Fibroblast of peridontal ligament (primary cell): Measurements from ENCODE around the gene MRGPRX4.
"Not testable (repeated sequence)": the region's sequence is repeated elsewhere in the genome, so short reads cannot be mapped to it uniquely, and the experiment has no call there.

Source experiments
- DNase-seq: peaks from one replicate; pipeline ENCODE4 v3.0.0-alpha.2; 2010; ENCODE audit errors: extremely low read depth

The MRGPRX4 gene

DNA sequence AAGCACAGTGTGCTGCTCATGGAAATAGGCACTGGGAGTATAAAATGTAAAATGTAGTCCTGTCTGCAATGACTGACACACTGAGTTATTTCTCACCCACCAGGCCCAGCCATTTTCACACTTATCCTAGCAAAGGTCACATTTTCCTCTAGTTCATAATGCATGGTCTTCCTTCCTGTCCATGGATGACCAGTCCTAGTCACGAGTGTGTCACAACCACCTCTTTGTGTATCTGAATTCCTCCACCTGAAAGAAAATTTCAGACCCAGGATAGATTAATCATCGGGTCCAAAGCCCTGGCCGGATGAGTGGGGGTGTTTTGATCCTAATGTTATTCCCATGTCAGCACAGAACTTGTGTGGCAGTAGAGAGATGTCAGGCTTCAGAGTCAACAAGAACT is at the start of gene MRGPRX4:
MRGPRX4 (plus strand) TSS at position 172 of the 400 bp plus-strand sequence. CDS start 420 bp downstream, outside the sequence.
- no peak for DNase-seq

DNA sequence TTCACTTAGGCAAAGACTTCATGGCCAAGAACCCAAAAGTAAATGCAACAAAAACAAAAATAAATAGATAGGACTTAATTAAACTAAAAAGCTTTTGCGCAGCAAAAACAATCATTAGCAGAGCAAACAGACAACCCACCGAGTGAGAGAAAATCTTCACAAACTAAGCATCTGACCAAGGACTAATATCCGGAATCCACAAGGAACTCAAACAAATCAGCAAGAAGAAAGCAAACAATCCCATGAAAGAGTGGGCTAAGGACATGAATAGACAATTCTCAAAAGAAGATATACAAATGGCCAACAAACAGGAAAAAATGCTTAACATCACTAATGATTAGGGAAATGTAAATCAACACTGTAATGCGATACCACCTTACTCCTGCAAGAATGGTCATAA is 41.5 kb upstream of the MRGPRX4 start:
- not testable (repeated sequence) for DNase-seq

DNA sequence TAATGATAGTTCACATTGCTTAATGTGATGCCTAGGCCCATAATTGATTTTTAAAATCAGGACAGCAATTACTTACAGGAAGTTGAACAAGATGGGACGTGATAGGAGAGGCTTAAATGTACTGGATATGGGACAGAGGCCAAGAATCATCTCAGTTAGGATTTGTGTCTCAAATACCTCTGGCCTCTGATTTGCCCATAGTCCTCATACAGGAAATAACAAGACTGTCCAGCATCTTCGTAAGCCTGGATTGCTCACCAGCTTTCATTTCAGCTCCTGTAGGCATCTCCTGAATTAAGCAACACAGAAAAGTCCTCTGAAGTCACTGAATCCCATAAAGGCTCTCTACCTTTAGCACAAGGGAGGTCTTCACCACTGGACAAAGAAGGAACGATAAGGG is 40.3 kb upstream of the MRGPRX4 start, which contains the start of gene MRGPRX3:
MRGPRX3 (plus strand) TSS at position 231 of the 400 bp plus-strand sequence. CDS start 4,632 bp downstream, outside the sequence.
- DNase-seq, result no peak

DNA sequence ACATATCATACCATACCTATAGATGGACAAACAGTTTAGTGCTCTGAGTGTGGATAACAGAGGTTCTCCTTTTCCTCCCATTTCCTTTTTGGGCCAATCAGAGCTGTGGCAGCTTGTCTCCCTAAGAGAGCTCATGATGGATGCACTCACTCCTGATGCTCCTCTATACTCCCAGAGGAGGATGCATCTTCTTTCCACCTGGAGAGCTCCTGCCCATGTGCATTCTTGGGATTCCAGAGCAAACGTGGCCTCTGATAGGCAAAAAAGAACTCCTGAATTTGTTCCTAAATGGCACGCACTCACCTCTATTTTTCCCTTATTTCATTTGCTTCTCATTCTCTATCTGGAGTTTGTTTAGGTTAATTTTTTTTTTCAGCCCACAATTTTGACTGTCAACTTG is 37.3 kb upstream of the MRGPRX4 start:
- DNase-seq, result no peak

DNA sequence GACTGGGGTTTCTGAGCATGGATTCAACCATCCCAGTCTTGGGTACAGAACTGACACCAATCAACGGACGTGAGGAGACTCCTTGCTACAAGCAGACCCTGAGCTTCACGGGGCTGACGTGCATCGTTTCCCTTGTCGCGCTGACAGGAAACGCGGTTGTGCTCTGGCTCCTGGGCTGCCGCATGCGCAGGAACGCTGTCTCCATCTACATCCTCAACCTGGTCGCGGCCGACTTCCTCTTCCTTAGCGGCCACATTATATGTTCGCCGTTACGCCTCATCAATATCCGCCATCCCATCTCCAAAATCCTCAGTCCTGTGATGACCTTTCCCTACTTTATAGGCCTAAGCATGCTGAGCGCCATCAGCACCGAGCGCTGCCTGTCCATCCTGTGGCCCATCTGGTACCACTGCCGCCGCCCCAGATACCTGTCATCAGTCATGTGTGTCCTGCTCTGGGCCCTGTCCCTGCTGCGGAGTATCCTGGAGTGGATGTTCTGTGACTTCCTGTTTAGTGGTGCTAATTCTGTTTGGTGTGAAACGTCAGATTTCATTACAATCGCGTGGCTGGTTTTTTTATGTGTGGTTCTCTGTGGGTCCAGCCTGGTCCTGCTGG is 35.3 kb upstream of the MRGPRX4 start:
- no peak for DNase-seq

DNA sequence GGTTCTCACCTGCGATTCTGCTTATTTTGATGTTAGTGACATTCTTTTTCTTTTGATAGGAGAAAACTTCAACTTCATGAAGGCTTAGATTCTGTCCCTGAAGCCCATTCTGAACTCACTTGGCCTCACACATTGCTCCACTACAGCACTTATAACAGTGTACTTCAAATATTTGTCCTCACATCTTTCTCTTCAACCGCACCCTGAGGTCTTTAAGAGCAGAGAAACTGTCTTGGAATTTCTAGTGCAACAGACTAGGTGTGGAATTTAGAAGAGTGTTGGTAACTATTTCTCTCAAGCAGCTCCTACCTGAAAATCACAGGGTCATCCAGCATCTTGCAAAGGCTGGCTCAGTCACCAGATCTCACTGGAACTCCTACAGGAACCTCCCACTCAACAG is 32.5 kb upstream of the MRGPRX4 start:
- no peak for DNase-seq

DNA sequence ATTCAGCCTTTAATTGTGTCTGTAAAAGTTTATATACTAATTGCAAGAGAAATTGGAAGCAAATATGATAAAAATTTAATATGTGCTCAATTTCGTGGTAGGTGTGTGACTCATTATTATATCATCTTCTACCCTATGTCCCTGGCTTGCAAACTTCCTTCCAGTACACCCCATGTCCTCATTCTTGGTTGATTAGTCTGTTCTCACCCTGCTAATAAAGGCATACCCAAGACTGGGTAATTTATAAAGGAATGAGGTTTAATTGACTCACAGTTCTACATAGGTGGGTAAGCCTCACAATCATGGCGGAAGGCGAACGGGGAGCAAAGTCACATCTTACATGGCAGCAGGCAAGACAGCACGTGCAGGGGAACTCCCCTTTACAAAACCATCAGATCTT is 28.4 kb upstream of the MRGPRX4 start:
- no peak for DNase-seq

DNA sequence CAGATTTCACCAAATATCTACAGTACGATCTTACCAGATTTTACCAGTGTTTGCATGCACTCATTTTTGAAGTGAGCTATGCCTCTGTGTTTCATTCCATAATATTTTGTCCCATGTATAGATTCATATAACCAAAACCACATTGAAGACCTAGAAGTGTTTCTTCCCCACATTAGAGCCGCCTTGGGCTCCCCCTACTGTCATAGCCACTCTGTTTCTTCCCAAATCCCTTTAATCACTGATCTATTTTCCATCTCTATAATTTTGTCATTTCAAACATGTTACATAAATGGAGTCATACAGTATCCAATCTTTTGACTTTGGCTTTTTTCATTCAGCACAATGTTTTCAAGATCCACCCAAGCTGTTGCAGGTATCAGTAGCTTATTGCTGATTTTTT is 27.6 kb upstream of the MRGPRX4 start:
- peak; percentile 7 for DNase-seq

DNA sequence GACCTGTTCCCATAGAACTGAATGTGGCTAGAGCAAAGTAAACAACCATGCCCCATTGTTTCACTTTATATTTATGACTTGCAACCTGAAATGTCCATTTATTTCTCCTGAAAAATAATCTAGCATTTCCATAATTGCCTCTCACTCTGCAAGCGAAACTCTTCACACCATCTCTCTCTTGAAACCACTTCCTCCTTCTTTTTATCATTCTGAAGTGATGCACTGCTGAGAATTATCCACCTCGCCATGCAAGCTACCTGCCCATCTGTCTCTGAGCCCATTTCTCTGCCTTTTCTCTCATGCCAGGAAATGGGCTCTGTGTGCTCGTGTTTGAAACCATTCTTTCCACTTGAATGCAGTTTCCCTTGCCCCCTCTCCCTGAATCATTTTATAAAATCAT is 26.8 kb upstream of the MRGPRX4 start:
- no peak for DNase-seq

DNA sequence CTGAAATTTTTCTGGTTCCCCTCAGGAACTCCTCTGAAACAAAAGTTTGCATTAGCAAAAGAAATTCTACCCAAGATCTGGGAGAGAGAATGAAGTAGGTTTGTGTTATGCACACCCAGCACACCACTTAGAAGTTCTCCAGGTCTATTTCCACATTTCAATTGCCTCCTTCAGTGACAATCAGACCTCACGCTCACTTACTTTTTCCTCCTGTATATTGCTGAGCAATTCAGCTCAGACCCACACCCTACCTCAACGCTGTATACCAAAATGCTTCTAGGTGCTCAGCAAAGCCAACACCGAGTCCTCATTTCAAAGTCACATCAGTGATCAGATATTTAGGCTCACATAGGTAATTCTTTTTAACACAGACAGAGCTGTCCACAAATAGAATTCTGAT is 21.1 kb upstream of the MRGPRX4 start:
- no peak for DNase-seq

DNA sequence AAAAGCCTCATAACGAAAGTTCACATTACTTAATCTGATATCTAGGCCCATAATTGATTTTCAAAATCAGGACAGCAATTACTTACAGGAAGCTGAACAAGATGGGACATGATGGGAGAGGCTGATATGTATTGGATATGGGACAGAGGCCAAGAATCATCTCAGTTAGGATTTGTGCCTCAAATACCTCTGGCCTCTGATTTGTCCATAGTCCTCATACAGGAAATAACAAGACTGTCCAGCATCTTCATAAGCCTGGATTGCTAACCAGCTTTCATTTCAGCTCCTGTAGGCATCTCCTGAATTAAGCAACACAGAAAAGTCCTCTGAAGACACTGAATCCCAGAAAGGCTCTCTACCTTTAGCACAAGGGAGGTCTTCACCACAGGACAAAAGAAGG is 4.3 kb upstream of the MRGPRX4 start:
- no peak for DNase-seq

DNA sequence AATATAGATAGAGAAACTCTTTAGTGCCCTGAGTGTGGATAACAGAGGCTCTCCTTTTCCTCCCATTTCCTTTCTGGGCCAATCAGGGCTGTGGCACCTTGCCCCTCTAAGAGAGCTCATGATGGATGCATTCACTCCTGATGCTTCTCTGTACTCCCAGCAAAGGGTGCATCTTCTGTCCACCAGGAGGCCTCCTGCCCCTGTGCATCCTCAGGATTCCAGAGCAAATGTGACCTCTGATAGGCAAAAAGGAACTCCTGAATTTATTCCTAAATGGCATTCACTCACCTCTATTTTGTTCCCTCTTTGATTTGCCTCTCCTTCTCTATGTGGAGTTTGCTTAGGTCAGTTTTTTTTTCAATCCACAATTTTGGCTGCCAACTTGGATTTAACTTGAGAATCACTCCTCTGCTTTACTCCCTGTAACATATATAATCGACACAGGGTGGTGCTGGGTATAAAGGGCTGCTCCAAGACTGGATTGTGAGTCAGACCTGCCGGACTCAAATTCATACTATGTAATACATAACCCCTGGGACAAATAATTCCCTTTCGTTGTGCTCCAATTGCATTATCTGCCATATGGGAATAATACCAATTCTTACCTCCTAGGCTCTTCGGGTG is 1.1 kb upstream of the MRGPRX4 start:
- peak; percentile 24 for DNase-seq

DNA sequence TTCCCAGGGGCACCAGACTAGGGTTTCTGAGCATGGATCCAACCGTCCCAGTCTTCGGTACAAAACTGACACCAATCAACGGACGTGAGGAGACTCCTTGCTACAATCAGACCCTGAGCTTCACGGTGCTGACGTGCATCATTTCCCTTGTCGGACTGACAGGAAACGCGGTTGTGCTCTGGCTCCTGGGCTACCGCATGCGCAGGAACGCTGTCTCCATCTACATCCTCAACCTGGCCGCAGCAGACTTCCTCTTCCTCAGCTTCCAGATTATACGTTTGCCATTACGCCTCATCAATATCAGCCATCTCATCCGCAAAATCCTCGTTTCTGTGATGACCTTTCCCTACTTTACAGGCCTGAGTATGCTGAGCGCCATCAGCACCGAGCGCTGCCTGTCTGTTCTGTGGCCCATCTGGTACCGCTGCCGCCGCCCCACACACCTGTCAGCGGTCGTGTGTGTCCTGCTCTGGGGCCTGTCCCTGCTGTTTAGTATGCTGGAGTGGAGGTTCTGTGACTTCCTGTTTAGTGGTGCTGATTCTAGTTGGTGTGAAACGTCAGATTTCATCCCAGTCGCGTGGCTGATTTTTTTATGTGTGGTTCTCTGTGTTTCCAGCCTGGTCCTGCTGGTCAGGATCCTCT is 709 bp downstream of the MRGPRX4 start:
- no peak for DNase-seq

DNA sequence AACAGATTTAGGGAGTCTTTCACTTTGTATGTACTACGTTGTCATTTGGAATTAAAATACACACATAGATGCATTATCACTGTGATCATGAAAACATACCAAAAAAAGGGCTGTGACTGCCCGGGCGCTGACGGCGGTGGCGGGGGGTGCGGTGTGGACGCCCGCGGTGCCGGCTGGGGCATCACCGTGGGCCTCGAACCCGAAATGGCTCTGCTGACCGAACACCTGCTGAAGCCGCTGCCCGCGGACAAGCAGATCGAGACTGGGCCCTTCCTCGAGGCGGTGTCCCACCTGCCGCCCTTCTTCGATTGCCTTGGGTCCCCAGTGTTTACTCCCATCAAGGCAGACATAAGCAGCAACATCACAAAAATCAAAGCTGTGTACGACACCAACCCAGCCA is 16.2 kb downstream of the MRGPRX4 start:
- DNase-seq, result no peak

DNA sequence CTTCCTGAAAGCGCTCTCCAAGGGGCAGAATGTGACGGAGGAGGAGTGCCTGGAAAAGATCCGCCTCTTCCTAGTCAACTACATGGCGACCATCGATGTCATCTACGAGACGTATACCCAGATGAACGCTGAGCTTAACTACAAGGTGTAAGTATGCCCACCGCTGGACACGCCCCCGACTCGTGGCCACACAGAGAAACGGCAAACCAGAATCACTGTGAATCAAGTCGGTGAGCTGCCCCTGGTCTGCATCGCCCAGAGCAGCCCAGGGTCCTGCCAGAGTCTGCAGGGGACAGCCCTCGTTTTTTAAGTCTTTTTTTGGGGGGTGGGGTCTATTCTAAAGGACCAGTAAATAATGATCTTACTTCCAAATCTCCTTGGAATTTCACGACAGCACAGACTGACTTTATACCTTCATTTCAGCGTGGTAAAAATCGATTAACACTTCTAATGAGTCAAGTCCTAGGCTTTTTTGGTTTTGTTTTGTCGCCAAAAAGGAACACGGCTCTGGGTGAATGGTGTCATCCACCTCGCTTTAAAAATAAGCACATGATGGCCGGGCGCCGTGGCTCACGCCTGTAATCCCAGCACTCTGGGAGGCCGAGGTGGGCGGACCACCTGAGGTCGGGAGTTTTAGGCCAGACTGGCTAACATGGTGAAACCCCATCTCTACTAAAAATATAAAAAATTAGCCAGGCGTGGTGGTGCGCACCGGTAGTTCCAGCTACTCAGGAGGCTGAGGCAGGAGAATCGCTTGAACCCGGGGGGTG is 17.0 kb downstream of the MRGPRX4 start:
- not testable (repeated sequence) for DNase-seq

DNA sequence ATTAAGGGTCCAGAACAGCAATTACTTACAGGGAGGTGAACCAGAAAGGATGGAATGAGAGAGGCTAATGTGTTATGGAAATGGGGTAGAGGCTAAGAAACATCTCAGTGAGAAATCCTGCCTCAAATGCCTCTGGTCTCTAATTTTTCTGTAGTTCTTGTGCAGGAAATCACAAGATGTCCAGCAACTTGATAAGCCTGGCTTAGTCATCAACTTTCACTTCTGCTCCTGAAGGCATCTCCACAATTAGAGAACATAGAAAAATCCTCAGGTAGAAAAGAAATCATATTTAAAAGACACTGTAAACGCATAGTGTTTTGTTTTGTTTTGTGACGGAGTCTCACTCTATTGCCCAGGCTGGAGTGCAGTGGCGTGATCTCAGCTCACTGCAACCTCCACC is 18.7 kb downstream of the MRGPRX4 start:
- no peak for DNase-seq

DNA sequence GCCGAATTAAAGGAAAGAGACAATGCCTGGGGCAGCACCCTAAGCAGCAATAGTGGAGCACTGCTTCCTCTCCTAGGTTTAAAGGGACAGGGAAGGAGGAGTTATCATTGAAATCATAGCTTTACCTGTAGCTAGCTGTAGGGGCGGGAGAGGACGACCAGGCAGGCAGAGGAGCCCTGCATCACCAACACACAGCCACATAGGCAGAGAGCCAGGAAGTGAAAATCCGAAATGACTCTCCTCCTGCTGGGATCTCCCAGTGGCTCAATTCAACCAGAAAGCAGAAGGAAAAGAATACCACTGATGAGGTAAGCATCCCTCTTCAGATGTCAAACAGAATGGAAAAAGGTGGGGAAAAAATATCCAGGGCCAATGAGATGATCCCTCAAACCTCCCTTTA is 20.4 kb downstream of the MRGPRX4 start:
- DNase-seq, result no peak

DNA sequence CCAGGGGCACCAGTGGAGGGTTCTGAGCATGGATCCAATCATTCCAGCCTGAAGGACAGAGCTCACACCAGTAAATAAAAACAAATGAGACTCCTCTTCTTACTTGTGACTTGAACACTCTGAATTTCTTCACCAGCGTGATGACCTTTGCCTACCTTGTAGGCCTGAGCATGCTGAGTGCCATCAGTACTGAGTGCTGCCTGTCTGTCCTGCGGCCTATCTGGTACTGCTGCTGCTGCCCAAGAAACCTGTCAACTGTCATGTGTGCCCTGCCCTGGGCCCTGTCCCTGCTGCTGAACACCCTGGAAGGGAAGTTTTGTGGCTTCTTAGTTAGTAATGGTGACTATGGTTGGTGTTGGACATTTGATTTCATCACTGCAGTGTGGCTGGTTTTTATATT is 23.9 kb downstream of the MRGPRX4 start:
- no peak for DNase-seq

DNA sequence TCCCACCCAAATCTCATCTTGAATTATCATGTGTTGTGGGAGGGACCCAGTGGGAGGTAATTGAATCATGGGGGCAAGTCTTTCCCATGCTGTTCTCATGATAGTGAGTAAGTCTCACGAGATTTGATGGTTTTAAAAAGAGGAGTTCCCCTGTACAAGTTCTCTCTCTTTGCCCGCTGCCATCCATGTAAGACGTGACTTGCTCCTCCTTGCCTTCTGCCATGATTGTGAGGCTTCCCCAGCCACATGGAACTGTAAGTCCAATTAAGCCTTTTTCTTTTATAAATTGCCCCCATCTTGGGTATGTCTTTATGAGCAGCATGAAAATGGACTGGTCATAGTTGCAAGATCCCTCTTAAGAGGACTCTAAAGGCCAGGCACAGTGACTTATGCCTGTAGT is 25.1 kb downstream of the MRGPRX4 start:
- not testable (repeated sequence) for DNase-seq

DNA sequence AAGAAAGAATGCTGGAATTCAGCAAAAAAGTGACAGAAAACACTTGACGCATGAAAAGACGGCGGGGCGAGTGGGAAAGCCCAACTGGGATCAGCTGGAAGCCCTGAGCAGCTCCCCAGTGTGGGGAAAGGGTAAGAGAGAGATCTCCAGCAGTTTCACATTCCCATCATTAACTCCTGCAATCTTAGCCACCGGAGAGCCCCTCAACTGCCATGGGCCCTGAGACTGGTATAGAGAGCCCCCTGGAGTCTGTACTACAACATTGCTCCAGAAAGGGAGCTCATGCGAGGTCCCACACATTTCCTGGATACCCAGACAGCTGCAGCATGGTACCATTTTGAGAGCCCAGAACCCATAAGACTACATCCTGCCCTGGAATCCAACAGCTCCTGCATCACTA is 31.1 kb downstream of the MRGPRX4 start:
- peak; percentile 3 for DNase-seq

DNA sequence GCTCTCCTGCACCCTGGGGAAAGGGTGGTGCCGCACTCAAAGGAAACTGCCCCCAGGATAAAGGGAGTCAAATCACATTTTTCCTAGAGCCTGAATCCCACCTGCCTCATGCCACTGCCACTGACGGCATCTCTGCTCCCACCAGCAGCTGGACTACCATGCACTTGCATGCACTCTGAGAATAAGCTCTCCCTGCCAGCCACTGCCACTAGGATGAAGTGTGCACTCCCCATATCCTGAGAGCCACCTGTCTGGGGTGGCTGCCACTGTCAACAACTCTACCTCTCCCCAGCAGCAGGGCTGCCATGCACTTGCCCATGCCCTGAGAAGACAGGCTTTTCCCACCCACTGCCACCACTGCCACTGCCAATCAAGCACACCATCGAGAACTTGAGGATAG is 31.6 kb downstream of the MRGPRX4 start:
- DNase-seq, result no peak

DNA sequence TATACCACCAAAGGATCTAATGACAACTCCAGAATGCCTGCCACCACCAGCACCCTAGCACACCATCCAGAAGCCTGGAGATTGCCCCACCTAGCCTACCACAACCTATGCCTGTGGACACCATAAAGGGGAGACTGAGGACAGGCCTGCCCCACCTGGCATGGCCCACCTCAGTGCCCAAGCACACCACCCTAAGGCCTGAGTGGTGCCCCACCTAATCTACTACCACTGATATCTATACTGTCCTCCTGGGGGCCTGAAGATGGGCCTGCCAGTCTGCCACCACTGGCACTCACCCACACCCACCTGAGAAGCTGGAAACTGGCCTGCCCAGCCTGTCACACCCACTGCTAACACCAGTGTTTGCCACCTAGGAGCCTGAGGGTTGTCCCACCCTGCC is 32.1 kb downstream of the MRGPRX4 start:
- DNase-seq, result no peak

DNA sequence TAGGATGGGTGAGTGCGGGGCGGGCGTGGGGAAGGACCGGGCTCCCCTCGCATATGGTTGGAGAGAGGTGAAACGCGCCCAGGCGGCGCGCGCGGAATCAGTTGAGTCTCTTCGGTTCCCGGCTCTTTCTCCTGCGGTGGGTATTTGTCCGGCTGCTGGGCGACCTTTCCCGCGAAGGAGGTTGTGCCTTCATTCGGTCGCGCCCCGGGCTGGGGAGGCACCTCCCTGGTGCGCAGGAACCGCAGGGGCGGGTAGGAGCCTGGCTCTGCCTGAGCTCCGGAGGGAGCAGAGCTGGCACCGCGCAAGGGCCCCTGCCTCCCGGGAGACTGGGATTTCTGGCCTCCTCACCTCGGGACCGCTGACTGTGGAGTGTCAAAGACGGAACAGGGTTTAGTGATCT is 36.4 kb downstream of the MRGPRX4 start:
- DNase-seq, result no peak
